Measurements from ENCODE around the gene GTF2A1.

DNA sequence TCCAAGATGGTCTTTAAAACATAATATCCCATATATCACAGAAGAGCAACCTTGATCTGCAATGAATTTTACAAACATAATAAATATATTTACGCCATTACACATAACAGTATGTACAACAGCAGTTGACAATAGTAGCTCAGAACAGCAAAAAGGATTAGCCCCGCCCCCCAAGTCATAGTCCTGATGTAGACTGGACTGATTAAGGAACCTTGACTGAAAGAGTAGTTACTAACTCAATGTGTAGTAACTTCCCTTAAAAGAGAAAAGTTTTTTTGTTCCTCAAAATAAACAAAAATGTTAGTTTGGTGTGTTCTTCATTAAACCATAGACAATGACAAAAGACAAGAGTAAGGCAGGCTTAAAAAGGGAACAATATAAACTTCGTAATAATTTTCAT is 44.5 kb downstream of the GTF2A1 start:
- TF ChIP-seq, protein P1, sequence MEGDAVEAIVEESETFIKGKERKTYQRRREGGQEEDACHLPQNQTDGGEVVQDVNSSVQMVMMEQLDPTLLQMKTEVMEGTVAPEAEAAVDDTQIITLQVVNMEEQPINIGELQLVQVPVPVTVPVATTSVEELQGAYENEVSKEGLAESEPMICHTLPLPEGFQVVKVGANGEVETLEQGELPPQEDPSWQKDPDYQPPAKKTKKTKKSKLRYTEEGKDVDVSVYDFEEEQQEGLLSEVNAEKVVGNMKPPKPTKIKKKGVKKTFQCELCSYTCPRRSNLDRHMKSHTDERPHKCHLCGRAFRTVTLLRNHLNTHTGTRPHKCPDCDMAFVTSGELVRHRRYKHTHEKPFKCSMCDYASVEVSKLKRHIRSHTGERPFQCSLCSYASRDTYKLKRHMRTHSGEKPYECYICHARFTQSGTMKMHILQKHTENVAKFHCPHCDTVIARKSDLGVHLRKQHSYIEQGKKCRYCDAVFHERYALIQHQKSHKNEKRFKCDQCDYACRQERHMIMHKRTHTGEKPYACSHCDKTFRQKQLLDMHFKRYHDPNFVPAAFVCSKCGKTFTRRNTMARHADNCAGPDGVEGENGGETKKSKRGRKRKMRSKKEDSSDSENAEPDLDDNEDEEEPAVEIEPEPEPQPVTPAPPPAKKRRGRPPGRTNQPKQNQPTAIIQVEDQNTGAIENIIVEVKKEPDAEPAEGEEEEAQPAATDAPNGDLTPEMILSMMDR (IDR thresholded peaks at IDR 0.05; ENCODE audit: low read length) = no peak
- TF ChIP-seq EZH2 (optimal IDR thresholded peaks at IDR 0.05; ENCODE audit: low read depth, low read length) = no peak

Data from MM.1S (cell line).